Measurements from ENCODE around the gene CD40. TPM values are rescaled to one million over a fixed set of nuclear protein-coding genes. Genes with fewer than 3 reads are reported as not detected.

CD40 gene
- total RNA-seq, result 25.1 TPM

DNA sequence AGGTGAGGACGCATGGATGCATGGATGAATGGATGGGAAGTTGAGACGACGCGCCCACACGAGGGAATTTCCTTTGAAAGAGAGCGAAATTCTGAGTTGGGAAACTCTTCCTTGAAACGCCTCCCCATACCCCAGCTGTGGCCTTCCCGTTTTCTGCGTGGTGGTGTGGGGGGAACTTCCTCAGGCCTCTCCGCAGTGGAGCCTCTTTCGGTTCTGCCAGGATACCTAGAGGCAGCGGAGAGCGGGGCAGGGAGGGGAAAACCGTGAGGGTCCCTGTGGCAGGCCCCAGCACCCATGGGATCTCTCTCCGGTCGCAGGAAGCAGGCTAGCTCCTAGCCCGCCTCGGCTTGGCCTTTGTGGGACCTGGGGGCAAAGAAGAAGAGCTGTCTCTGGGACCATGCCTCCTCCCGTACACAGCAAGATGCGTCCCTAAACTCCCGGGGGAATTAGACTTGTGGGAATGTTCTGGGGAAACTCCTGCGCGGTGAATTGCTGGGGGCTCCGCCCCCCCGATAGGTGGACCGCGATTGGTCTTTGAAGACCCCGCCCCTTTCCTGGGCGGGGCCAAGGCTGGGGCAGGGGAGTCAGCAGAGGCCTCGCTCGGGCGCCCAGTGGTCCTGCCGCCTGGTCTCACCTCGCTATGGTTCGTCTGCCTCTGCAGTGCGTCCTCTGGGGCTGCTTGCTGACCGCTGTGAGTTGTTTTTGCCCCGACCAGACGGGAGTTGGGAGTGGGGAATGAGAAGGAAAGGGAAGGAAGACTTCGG, at the start of gene CD40:
CD40 (plus strand) TSS at position 611 of the 764 bp plus-strand sequence; CDS start at position 641, 30 bp downstream.
- peak; percentile 98 for ATAC-seq
- DNase-seq (ENCODE audit: low spot score), result peak; percentile 91
- intact Hi-C loops (cut with DNase I), result no loop called here

DNA sequence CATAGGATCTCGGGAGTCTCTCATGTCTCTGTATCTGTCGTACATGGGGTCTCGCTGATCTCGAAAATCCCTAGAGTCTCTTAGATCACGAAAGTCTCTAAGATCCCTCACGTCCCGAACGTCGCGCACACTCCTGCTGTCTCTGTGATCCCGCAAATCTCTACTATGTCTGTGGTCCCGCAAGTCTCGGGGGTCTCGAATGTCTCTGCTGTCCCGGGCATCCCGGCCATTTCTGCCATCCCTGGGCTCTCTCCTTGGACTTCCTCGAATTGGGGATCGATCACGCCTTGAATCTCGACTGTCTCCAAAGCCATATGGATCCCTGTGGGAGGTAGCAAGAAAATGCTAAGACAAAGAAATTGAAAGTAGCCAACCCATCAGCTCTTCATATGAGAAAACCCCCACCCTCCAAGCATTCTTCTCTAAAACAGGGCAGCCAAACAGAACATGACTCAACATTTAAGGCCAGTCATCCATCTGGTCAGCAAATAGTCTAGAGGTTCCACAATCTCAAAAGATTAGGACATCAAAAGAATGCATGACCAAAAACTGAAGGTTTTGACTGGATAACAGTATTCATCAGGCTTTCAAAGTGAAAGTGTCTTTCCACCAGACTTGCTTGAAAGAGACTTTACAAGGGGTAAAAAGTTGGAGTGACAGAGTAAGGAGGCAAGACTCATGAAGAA, 47.8 kb upstream of the CD40 start:
- intact Hi-C loops (cut with DNase I), result no loop called here
- no peak for DNase-seq (ENCODE audit: low spot score)
- no peak for ATAC-seq

DNA sequence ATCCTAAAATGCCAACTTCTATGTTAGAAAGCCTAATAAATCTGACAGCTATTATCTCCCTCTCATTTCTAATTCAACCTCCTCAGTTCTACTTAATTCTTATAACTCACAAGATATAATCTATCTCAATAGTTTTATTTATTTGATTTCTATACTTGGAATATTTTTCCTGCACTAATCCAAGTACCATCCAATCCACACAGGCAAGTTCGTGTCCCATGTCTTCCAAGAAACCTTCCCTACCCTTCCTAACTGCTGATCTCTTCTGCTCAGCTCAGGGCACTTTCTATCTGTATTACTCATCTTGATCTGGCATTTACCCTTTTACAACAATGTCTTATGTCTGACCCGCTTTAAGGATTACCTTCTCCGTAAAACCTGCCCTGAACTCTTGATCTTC, 46.5 kb upstream of the CD40 start:
- intact Hi-C loops (cut with DNase I), result no loop called here
- ATAC-seq (no peak), DNase-seq (ENCODE audit: low spot score) (no peak)

DNA sequence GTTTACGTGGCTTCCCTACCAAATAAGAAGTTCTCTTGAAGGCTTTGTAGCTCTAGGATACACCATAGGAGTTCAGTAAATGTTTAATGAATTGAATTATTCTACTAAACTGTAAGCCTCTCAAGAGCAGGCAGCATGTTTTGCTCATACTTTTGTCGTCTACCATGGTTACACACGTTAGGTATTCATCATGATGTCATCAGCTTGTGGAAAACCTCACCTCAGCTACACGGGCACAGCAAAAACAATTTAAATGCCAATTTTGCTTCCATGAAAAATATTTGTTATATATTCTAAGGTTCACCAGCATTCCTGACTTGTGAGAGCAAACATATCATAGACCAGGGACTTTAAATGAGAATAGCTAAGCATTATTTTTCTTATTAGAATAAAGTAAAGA, 45.1 kb upstream of the CD40 start:
- DNase-seq (ENCODE audit: low spot score) (no peak), ATAC-seq (no peak)
- intact Hi-C loops (cut with DNase I), result no loop called here

DNA sequence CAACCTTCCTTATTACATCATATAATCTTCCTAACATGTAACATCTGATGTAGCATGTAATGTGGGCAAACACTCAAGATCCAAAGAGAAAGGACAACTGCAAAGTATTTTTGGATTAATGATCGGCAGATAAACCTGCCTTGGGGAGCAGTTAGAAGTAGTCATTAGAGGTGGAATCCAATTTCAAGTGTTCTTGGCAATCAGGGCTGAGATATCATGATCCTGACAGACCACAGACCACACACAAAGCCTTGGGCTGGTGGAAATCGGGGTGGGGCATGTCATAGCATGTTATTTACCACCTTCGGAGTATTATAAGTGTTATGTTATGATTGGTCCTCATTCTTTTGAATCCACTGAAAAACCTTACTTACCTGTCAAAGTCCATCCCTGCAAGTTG, 44.7 kb upstream of the CD40 start:
- DNase-seq (ENCODE audit: low spot score) (no peak), ATAC-seq (peak; percentile 93)
- intact Hi-C loops (cut with DNase I), result no loop called here

DNA sequence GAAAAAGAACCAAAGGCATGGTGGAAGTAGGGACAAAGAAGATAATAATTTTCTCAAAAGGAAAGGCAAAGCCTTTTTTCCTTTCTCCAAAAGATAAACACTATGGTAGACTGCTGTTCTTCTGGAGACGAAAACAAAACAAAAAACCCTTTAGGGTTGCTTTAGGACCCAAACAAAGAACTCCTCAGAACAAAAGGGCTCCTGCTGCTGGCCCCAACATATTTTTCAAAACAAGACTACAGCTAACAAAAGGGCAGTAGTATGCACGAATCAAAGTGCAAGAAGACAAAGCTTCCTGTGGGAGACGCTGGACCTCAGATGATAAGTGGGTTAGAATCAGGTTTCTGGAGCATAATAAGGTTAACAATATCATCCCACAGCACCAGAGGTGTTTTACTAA, 44.1 kb upstream of the CD40 start:
- no peak for ATAC-seq
- intact Hi-C loops (cut with DNase I), result no loop called here

DNA sequence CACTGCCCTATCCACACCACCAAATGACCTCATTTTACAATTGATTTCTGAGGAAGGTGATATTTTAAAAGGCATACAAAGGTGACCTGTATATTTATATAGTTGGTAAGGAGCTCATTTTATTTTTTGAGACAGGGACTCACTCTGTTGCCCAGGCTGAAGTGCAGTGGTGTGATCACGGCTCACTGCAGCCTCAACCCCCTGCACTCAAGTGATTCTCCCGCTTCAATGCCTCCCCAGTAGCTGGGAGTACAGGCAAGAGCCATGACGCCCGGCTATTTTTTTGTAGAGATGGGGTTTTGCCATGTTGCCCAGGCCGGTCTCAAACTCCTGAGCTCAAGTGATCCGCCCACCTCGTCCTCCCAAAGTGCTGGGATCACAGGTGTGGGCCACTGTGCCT, 41.3 kb upstream of the CD40 start:
- no peak for DNase-seq (ENCODE audit: low spot score)
- ATAC-seq, result no peak
- intact Hi-C loops (cut with DNase I), result no loop called here

More for the DNA sequence above, 44.1 kb upstream of the CD40 start:
- no peak for DNase-seq (ENCODE audit: low spot score)

DNA sequence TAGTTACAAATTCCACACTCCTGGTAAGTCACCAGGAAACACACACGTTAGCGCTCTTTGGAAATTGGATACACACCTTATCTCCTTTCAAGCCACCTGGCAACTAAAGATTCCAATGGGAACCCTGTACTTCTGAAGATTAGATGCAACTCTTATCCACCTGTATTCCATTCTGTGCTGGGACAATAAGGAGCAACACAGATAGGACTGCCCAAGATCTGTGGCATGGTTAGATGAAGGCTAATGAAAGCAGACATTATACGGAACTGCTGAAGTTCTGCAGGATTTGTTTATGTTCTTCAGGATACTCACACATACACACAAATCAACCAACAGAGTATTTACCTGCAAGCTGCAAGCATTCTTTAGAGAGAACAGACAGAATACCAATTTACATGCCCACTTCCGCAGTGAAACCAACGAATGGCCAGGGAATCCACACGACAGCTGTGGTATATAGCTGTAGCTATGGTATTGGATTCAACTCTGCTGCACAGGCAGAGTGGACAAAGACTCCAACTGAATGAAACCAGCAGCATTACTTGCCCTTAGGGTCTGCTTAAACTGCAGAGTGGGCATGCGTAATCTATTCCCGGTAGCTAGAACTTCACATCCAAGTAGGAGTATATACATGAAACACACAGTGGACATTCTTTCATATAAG, 40.3 kb upstream of the CD40 start:
- intact Hi-C loops (cut with DNase I), result no loop called here
- DNase-seq (ENCODE audit: low spot score), result no peak
- no peak for ATAC-seq

DNA sequence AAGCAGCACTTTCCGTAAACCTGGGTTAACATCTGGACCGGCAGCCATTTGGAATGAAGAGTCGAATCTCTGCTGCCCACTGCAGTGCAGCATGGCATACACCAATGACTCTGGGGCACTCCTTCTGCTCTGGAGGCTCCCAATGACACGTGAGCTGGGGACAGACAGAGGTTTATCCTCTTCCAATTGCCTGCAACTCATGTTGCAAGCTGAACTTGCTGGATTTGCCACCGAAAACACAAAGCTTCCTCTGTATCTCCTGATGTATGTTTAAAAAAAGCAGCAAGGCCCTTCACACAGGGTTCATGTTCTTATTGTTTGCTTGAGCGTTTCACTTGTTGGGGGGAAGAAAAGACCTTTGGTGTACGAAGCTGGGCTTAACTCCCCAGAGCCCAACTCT, 39.2 kb upstream of the CD40 start:
- peak; percentile 63 for ATAC-seq
- intact Hi-C loops (cut with DNase I), result no loop called here
- DNase-seq (ENCODE audit: low spot score), result no peak

DNA sequence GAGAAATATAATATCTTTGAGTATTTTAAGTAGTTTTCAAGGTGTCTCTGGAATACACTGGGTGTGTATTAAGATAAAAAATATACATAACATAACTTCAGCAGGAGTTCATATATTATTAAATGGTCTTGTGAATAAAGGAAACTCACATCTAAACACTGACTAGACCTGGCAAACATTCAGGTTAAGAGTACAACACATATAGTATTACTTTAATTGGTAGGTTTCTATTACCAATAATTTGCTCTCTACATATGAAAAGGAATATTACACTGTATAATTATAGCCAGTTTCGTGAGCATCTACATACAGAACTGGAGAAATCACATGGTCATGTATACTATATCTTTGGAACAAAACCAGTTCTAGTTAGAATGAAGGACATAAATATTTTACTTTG, 37.0 kb upstream of the CD40 start:
- intact Hi-C loops (cut with DNase I), result no loop called here
- no peak for ATAC-seq
- no peak for DNase-seq (ENCODE audit: low spot score)

DNA sequence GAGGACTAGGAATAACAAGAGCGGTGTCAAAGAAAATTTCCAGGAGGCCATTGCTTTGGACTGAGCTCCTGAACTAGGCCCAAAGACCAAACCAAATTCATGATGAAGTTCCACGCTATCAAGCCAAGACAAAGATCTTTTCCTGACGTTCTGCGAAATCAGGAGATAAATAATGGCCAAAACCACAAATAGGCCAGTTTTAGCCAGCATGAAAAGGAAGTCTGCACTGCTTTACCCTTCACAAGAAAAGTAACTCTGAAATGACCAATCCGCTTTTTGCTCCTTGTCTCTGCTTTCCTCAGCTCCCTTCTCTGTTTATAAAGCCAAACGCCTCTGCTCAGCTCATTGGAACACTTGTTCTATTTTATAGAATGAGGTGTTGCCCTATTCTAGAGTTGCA, 35.0 kb upstream of the CD40 start:
- intact Hi-C loops (cut with DNase I), result no loop called here
- DNase-seq (ENCODE audit: low spot score), result no peak
- ATAC-seq, result peak; percentile 60

DNA sequence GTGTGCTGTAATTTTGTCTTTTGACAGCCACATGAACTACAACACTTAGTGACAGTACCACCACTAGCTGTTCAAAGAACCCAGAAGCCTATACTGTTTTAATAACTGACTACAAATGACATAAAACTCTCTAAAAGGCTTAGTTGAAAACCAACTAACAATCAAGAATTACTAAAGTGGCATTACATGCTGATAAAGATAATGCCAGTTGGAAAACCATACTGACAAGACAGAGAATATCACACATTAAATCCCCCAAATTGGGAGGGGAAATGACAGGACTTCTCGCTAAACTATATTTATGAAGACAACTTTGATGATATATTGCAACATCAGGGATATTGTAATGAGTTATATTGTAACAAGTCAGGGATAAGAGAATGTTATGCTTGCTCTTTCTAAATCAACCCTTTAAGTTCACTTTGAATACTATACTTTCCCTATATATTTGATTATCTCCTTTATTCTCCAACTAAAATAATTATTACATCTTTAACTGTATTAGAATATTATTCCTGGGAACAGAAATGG, 34.5 kb upstream of the CD40 start:
- intact Hi-C loops (cut with DNase I), result no loop called here
- DNase-seq (ENCODE audit: low spot score), result no peak
- ATAC-seq, result no peak

DNA sequence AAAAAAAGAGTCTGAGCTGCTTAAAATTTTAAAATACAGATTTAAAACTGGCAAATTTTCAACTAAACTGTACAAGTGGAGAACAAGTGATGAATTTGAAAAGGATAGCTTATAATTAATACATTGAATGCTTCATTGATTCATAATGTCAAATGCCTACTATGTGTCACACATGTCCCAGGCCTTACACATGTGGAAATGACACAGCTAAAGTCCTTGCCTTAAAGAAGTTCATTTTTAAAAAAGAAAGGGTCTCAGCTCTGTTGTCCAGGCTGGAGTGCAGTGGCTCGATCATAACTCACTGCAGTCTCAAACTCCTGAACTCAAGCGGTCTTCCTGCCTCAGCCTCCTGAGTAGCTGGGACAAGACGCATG, 33.3 kb upstream of the CD40 start:
- no peak for ATAC-seq
- intact Hi-C loops (cut with DNase I), result no loop called here
- DNase-seq (ENCODE audit: low spot score), result no peak

DNA sequence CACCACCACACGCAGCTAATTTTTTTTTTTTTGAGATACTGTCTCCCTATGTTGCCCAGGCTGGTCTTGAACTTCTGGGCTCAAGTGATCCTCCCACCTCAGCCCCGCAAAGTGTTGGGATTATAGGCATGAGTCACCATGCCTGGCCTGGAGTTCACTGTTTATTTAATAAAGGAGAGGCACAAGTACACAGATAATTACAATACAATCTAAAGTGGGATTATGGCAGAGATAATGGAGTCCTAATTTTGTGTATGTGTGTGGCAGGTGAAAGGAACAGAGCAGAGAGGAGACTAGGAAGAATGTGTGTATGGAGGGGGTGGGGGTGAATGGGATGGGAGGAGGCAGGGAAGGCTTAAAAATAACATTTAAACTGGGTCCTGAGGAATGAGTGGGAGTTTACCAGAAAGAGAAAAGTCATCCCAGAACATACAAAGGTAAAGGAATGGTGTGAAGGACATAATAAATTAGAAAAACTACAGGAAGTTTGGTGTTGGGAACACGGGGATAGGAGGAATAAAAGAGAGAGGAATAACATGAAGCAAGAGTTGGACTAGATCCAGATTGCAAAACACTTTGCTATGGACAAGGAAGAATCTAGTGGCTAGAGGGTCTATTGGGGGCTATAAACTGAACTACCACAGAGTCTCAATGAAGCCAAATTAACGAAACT, 32.8 kb upstream of the CD40 start:
- intact Hi-C loops (cut with DNase I), result no loop called here
- DNase-seq (ENCODE audit: low spot score), result no peak
- peak; percentile 34 for ATAC-seq

DNA sequence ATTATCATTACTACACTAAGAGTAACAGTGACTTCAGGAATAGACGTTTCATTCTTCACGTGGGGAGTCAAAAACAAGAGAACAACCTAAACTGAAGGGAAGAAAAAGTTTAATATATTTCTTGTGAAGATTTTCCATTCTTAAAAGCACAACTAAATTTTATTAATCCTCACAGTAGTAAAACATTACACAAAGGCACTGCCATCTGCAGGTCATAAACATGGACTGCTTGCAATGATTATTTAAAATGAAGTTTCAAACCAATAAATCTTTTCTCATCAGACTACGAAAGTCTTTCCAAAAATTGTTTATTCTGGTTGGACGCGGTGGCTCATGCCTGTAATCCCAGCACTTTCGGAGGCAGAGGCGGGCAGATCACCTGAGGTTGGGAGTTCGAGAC, 31.0 kb upstream of the CD40 start:
- intact Hi-C loops (cut with DNase I), result no loop called here
- ATAC-seq, result no peak

DNA sequence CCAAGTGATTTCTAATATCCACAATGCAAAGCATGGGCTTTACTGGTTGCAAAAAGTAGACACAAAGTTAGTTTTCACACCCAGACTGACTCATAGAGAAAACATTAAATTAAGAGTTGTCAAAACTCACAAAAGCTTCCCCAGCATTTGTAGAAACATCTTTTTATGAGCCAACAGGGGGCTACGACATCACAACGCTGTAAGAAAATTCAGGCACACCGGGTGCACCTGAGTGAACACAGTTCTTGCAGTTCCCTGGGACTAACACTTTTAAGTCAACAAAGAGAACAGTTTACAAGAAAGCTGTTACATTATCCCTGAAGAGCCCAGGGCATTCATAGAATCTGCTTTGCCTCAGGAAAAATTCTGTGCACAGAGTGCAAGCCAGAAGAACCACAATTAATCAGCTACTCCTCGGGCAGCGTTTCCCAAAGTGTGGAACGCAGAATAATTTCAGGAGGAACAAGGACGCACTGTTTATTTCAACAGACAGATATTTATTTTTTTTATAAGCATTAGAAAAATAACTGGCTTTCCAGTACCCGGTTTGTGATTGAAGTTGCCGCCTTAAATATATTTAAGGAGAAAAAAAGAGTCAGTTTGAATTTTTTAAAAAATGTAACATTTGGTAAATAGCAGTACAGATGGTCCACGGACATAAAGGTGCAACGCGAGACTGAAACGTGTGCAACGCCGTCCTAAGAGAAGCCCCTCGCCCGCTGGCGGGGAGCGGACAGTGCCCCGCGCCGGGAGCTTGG, 29.5 kb upstream of the CD40 start:
- no peak for DNase-seq (ENCODE audit: low spot score)
- intact Hi-C loops (cut with DNase I), result no loop called here
- no peak for ATAC-seq

More for the DNA sequence above, 31.0 kb upstream of the CD40 start:
- DNase-seq (ENCODE audit: low spot score), result no peak

DNA sequence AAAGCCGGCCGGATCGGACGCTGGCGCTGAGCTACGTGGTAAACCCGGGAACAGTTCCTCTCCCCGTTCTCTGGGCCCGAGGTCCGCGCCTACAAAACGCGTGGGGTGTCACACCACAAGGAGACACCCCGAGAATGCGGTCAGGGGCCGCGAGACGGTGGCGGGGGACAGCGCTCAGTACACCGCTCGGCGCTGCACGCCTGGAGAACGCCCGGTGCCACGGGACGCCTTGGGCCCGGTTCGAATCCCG, 29.0 kb upstream of the CD40 start:
- intact Hi-C loops (cut with DNase I), result no loop called here
- DNase-seq (ENCODE audit: low spot score) (no peak), ATAC-seq (peak; percentile 64)

DNA sequence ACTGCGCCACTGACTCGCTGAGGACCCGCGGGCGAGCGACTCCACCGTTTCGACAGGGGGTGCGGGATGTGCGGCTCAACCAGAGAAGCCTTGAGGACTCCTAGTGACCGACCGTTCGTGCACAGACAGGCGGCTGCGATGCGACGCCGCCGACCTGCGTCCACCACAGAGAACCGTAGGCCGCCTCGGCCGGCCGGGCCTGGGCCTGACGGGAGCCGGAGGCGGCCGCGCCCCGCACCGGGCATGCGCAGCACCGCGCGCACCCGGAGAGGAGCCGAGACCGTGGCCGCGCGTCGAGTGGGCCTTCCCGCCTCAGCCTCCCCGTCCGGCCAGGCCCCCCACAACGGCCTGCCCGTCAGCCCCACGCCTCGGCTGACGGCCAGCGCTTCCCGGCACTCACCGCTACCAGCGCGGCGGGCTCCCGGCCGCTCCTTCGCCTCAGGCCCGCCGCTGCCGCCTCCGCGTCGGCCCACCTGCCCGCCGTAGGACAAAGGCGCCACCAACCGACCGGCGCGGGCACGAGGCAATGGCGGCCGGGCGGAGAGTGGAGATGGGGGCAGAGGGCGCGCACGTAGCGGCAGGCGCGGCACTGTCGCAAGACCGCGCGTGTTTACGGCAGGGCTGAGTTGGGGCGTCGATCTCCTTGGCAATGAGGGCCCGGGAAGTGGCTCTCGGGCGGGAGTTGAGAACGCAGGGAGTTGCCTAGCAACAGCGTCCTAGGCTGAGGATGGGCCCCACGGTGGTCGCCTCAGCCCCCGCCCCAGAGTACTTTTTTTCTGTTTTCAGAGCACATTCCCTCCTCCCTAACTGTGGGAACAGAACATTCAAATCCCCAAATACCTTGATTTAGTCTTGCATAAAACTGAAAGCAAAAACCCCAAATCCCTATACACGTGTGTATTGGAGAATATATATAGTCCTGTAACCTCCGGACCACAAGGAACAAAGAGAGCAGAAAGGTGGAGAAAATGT, 28.4 kb upstream of the CD40 start, which contains the start of gene NCOA5:
NCOA5 (minus strand) TSS at position 546 of the 972 bp plus-strand sequence. CDS start 10,538 bp downstream, outside the sequence.
- peak; percentile 97 for DNase-seq (ENCODE audit: low spot score)
- ATAC-seq, result peak; percentile 97
- intact Hi-C loops (cut with DNase I), result no loop called here

All from sciatic nerve (tissue), 2 donors.